PC-9 (cell line): Measurements from ENCODE around the gene ENGASE. TPM values are rescaled to one million over a fixed set of nuclear protein-coding genes. Genes with fewer than 3 reads are reported as not detected.

Source experiments
- BruUV-seq: library from RNA; stranded (reverse); fragments of 400-500 nt; replicated peaks from 2 replicates; lab custom pipeline; 2021; lab: Mats Ljungman, UMichigan
- CTCF ChIA-PET: fragments of 300-600 bp; sonication (Branson Sonifier 250); formaldehyde crosslinking; loops from one replicate; lab custom pipeline; 2022; ENCODE audit warnings: antibody characterized with exemption; lab: Charles Lee
- POLR2A ChIA-PET: fragments of 300-600 bp; sonication (Branson Sonifier 250); formaldehyde crosslinking; loops from one replicate; lab custom pipeline; 2022; ENCODE audit warnings: antibody characterized with exemption; ENCODE audit not compliant: unreplicated experiment; lab: Charles Lee
- DNase-seq, 2 experiments: peaks; one replicate each; pipeline versions ENCODE4 v3.0.0 to v3.0.0-alpha.2; 2015 to 2022; ENCODE audit warnings: mixed read lengths in 1 of 2
- H2AFZ ChIP-seq: fragments of 200-600 bp; sonication (generic); 2 replicates; pipeline ENCODE4 v1.8.1; 2017; ENCODE audit warnings: antibody characterized with exemption
- H3F3A ChIP-seq: fragments of 200-600 bp; sonication (generic); 2 replicates; pipeline ENCODE4 v1.8.1; 2017; ENCODE audit warnings: antibody characterized with exemption, mild to moderate bottlenecking, low read depth; ENCODE audit not compliant: insufficient read depth
- H3K27ac ChIP-seq: fragments of 200-600 bp; sonication (generic); 2 replicates; pipeline ENCODE4 v1.6.1; 2016; ENCODE audit warnings: mixed run types
- H3K27me3 ChIP-seq: fragments of 200-600 bp; sonication (generic); 2 replicates; pipeline ENCODE4 v1.6.1; 2016; ENCODE audit warnings: low read depth, mixed run types; ENCODE audit not compliant: insufficient read depth
- H3K36me3 ChIP-seq: fragments of 200-600 bp; sonication (generic); 2 replicates; pipeline ENCODE4 v1.6.1; 2016; ENCODE audit warnings: low read depth, mixed run types
- H3K4me1 ChIP-seq: fragments of 200-600 bp; sonication (generic); replicated peaks from 2 replicates; pipeline ENCODE4 v1.6.1; 2016; ENCODE audit warnings: mixed run types; ENCODE audit not compliant: insufficient read depth
- H3K4me2 ChIP-seq: fragments of 200-600 bp; sonication (generic); 2 replicates; pipeline ENCODE4 v1.6.1; 2017; ENCODE audit warnings: mixed run types
- H3K4me3 ChIP-seq: fragments of 200-600 bp; sonication (generic); 2 replicates; pipeline ENCODE4 v1.6.1; 2016; ENCODE audit warnings: mixed run types
- H3K79me2 ChIP-seq: fragments of 200-600 bp; sonication (generic); 2 replicates; pipeline ENCODE4 v1.6.1; 2017; ENCODE audit warnings: low read depth, mixed run types
- H3K9me2 ChIP-seq: fragments of 200-600 bp; sonication (generic); 2 replicates; pipeline ENCODE4 v1.8.1; 2017; ENCODE audit warnings: mild to moderate bottlenecking; ENCODE audit not compliant: insufficient read depth
- H3K9me3 ChIP-seq: fragments of 200-600 bp; sonication (generic); 2 replicates; pipeline ENCODE4 v1.8.1; 2016; ENCODE audit warnings: low read depth; ENCODE audit not compliant: insufficient read depth
- H4K20me1 ChIP-seq: fragments of 200-600 bp; sonication (generic); 2 replicates; pipeline ENCODE4 v1.8.1; 2017; ENCODE audit not compliant: insufficient read depth
- CTCF ChIP-seq: fragments of 200-600 bp; sonication (generic); conservative IDR thresholded peaks from 2 replicates; pipeline ENCODE4 v1.6.1; 2017; ENCODE audit warnings: mixed run types, antibody characterized with exemption, mild to moderate bottlenecking, moderate library complexity
- EZH2 ChIP-seq: fragments of 200-600 bp; sonication (generic); IDR thresholded peaks from 2 replicates; pipeline ENCODE4 v1.8.0; 2017; ENCODE audit warnings: antibody characterized with exemption, low read depth
- intact Hi-C: fragments of 100-400 bp; cut with micrococcal nuclease; formaldehyde crosslinking; loops from one replicate; pipeline ENCODE4 v1.10.0; 2022; ENCODE audit not compliant: unreplicated experiment
- total RNA-seq: library from RNA; stranded (reverse); gene quantifications from 2 replicates; pipeline ENCODE4 v1.2.3, GENCODE V29; 2021

The ENGASE gene
- total RNA-seq, 1 experiment from 2014 or later, result 15.7 TPM

- no peaks in the 10 kb centered on the region for H3K79me2 ChIP-seq
- H3K9me3 ChIP-seq, result no peaks in the 10 kb centered on the region
- no peaks in the 10 kb centered on the region for H3K27me3 ChIP-seq
- POLR2A ChIA-PET, result interaction anchor here (0.5 to 0.6 kb wide), 2 partner anchors 126 to 144 kb away, joined by 3 to 4 read pairs; no protein-coding TSS in a partner anchor
- H3K27ac ChIP-seq, result no peak overlapping the region
- no peaks in the 10 kb centered on the region for H4K20me1 ChIP-seq
- CTCF ChIA-PET, result interaction anchor here (0.5 to 1.3 kb wide), 4 partner anchors 16 to 47 kb away, joined by 3 to 6 read pairs (median 4); no protein-coding TSS in a partner anchor
- H2AFZ ChIP-seq, result no peak overlapping the region
- H3K4me1 ChIP-seq, result peaks cover 11% of the 10 kb centered on the region; the same call in 1 of the 2 replicates
- H3K9me2 ChIP-seq, result no peaks in the 10 kb centered on the region
- H3F3A ChIP-seq, result peaks cover 10% of the 10 kb centered on the region
- no peaks in the 10 kb centered on the region for H3K36me3 ChIP-seq
- TF ChIP-seq EZH2, result no peak
- TF ChIP-seq CTCF, result peak; percentile 89
- intact Hi-C loops, result loop anchor here (1.0 to 2.0 kb wide), 3 partner anchors 23 to 56 kb away; no protein-coding TSS in a partner anchor
- DNase-seq, result peak; percentile 41 to 76
- no peak overlapping the region for H3K4me2 ChIP-seq
- H3K4me3 ChIP-seq, result no peak overlapping the region
- BruUV-seq, result no TSS peak
These were observed 32.0 kb upstream of the ENGASE start for GRCh38 chr17:79042421-79043190.

- Histone ChIP-seq H3K79me2 (no peaks in the 10 kb centered on the region), H2AFZ (no peak overlapping the region), H3K9me3 (no peaks in the 10 kb centered on the region), H3K9me2 (no peaks in the 10 kb centered on the region), H4K20me1 (no peaks in the 10 kb centered on the region), H3K4me2 (no peak overlapping the region), H3K27ac (no peak overlapping the region), H3K4me3 (no peak overlapping the region), H3K27me3 (no peaks in the 10 kb centered on the region), H3F3A (peaks cover 9% of the 10 kb centered on the region), H3K36me3 (no peaks in the 10 kb centered on the region), H3K4me1 (peaks cover 9% of the 10 kb centered on the region; the same call in 1 of the 2 replicates)
- no peak for DNase-seq
- no TSS peak for BruUV-seq
- CTCF ChIA-PET, result interaction anchor here (0.5 kb wide), 1 partner anchor 8 kb away, joined by 4 read pairs; no protein-coding TSS in a partner anchor
- no peak for TF ChIP-seq EZH2
- TF ChIP-seq CTCF, result no peak
- intact Hi-C loops, result loop anchor here (2.0 kb wide), 1 partner anchor 57 kb away; no protein-coding TSS in a partner anchor
- POLR2A ChIA-PET, result no interaction called here
These were observed 31.3 kb upstream of the ENGASE start for GRCh38 chr17:79043191-79043930.

GRCh38 chr17:79043931-79044320, 30.7 kb upstream of the ENGASE start:
- no peak for DNase-seq
- ChIA-PET POLR2A (no interaction called here), CTCF (interaction anchor here (0.5 to 1.0 kb wide), 2 partner anchors 8 to 57 kb away, joined by 3 to 4 read pairs; no protein-coding TSS in a partner anchor)
- Histone ChIP-seq H3K4me2 (no peak overlapping the region), H2AFZ (no peak overlapping the region), H3K9me2 (no peaks in the 10 kb centered on the region), H4K20me1 (no peaks in the 10 kb centered on the region), H3K79me2 (no peaks in the 10 kb centered on the region), H3K36me3 (no peaks in the 10 kb centered on the region), H3K4me1 (0 out of 2 replicates have a peak, but pooled peaks cover 3% of the 10 kb centered on the region), H3K27ac (no peak overlapping the region), H3F3A (peaks cover 9% of the 10 kb centered on the region), H3K4me3 (no peak overlapping the region), H3K27me3 (no peaks in the 10 kb centered on the region), H3K9me3 (no peaks in the 10 kb centered on the region)
- TF ChIP-seq CTCF (no peak), EZH2 (no peak)
- intact Hi-C loops, result loop anchor here (2.0 kb wide), 1 partner anchor 57 kb away; no protein-coding TSS in a partner anchor
- BruUV-seq, result no TSS peak
